Measurements from ENCODE around the gene RAVER2. TPM values are rescaled to one million over a fixed set of nuclear protein-coding genes. Genes with fewer than 3 reads are reported as not detected.

RAVER2 gene
- total and polyA plus RNA-seq, 2 of the 13 experiments (the other 11 are each of a cell fraction or from before 2014, with no cell fraction given) = 11.4 to 15.4 TPM

DNA sequence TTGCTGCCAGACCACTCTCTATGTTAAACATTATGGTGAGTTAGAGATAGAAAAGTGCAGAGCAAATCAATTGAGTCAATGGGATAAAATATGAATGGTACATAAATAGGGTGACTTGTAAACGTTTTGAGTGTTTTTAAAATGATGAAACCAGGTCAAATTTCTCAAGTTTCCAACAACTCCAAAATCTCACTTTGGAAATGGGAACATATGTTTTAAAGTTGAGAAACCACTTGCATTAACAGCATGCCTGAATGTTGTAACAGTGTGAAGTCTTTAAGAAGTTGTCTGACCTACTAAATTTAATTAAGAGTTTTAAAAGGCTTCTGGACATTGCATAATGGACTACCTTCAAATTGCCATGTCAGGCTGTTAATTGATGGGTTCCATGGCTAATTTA, 33.6 kb upstream of the RAVER2 start:
- Histone ChIP-seq H3K79me2 (ENCODE audit: insufficient read depth, low read length) (no peaks in the 10 kb centered on the region), H3K4me3 (replicated peaks in 1 of 3; ENCODE audit: insufficient read depth in 1 of 3, low read depth in 2 of 3, low read length in 3 of 3) (no peak overlapping the region), H3K9ac (ENCODE audit: insufficient read depth, low read depth, low read length) (no peak overlapping the region), H4K20me1 (ENCODE audit: insufficient read depth, low read length) (no peaks in the 10 kb centered on the region), H3K4me1 (ENCODE audit: insufficient read depth, low read length) (no peaks in the 10 kb centered on the region), H3K9me3 (ENCODE audit: low read length) (no peaks in the 10 kb centered on the region), H3K36me3 (replicated peaks in 1 of 2; ENCODE audit: control insufficient read depth in 1 of 2, insufficient read depth in 2 of 2, low read length in 2 of 2) (no peaks in the 10 kb centered on the region), H3K27me3 (ENCODE audit: control insufficient read depth in 1 of 2, insufficient read depth in 2 of 2, low read length in 2 of 2) (peaks cover 0 to 6% of the 10 kb centered on the region in 2 experiments; a peak in 1 of 5 replicates), H3K27ac (ENCODE audit: extremely low read length, insufficient read depth, low read length) (no peak overlapping the region), H3K4me2 (ENCODE audit: low read depth, low read length) (no peak overlapping the region), H2AFZ (ENCODE audit: low read length) (no peak overlapping the region)
- FAIRE-seq = no peak
- in situ Hi-C loops (cut with HindIII; ENCODE audit: extremely low pct_ligation_motif_present, low pct_unique_long_range_greater_than_20kb) = no loop called here
- ATAC-seq = no peak
- DNase-seq (ENCODE audit: low spot score) = no peak
- POLR2A ChIA-PET = no interaction called here
- 3% methylated on average over 1 of the region's 1 CpG for WGBS (ENCODE audit: low lambda C conversion rate)
- BruUV-seq (replicated peaks) = no TSS peak
- intact Hi-C loops (cut with micrococcal nuclease; ENCODE audit: unreplicated experiment) = no loop called here
- CTCF ChIA-PET (ENCODE audit: low intra/inter-chr PET ratio, low total read pairs) = no interaction called here
- TF ChIP-seq POLR2A (IDR thresholded peaks at IDR 0.05; ENCODE audit: insufficient read depth in 1 of 2, low read depth in 2 of 2, low read length in 2 of 2) (no peak), RXRA (CRISPR knock-in tag; IDR thresholded peaks at IDR 0.05) (no peak), RBM22 (optimal IDR thresholded peaks at IDR 0.05; ENCODE audit: low read length) (no peak), GZF1 (CRISPR knock-in tag; IDR thresholded peaks at IDR 0.05) (no peak), RFXAP (CRISPR knock-in tag; IDR thresholded peaks at IDR 0.05; ENCODE audit: borderline replicate concordance) (no peak), NFATC3 (CRISPR knock-in tag; IDR thresholded peaks at IDR 0.05) (no peak), ZNF230 (CRISPR knock-in tag; IDR thresholded peaks at IDR 0.05) (no peak), POGZ (CRISPR knock-in tag; IDR thresholded peaks at IDR 0.05) (no peak), MED13 (CRISPR knock-in tag; IDR thresholded peaks at IDR 0.05) (no peak), PCBP1 (IDR thresholded peaks at IDR 0.05; ENCODE audit: borderline replicate concordance, low read depth, low read length) (no peak), TOE1 (CRISPR knock-in tag; IDR thresholded peaks at IDR 0.05) (no peak), ATF7-NPFF (CRISPR knock-in tag; IDR thresholded peaks at IDR 0.05; ENCODE audit: low read depth) (no peak), HDAC1 (CRISPR knock-in tag; IDR thresholded peaks at IDR 0.05) (no peak), ZNF775 (CRISPR knock-in tag; IDR thresholded peaks at IDR 0.05; ENCODE audit: borderline replicate concordance) (no peak), ZNF558 (CRISPR knock-in tag; IDR thresholded peaks at IDR 0.05; ENCODE audit: borderline replicate concordance) (no peak), ZNF160 (CRISPR knock-in tag; IDR thresholded peaks at IDR 0.05) (no peak)
- TF ChIP-seq, protein P1, sequence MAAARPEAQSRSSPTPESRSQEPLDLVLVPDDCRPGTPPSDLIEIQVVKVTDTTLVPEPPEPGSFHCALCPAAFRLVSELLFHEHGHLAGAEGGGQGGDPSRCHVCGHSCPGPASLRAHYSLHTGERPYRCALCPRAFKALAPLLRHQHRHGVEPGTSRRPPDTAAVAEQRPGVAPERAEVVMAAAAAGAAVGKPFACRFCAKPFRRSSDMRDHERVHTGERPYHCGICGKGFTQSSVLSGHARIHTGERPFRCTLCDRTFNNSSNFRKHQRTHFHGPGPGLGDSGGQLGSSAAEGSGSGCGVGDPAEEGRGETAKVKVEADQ (CRISPR knock-in tag; IDR thresholded peaks at IDR 0.05; ENCODE audit: borderline replicate concordance) = no peak
- TF ChIP-seq, protein P2, sequence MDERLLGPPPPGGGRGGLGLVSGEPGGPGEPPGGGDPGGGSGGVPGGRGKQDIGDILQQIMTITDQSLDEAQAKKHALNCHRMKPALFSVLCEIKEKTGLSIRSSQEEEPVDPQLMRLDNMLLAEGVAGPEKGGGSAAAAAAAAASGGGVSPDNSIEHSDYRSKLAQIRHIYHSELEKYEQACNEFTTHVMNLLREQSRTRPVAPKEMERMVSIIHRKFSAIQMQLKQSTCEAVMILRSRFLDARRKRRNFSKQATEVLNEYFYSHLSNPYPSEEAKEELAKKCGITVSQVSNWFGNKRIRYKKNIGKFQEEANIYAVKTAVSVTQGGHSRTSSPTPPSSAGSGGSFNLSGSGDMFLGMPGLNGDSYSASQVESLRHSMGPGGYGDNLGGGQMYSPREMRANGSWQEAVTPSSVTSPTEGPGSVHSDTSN (CRISPR knock-in tag; IDR thresholded peaks at IDR 0.05) = no peak
- TF ChIP-seq, protein P3, sequence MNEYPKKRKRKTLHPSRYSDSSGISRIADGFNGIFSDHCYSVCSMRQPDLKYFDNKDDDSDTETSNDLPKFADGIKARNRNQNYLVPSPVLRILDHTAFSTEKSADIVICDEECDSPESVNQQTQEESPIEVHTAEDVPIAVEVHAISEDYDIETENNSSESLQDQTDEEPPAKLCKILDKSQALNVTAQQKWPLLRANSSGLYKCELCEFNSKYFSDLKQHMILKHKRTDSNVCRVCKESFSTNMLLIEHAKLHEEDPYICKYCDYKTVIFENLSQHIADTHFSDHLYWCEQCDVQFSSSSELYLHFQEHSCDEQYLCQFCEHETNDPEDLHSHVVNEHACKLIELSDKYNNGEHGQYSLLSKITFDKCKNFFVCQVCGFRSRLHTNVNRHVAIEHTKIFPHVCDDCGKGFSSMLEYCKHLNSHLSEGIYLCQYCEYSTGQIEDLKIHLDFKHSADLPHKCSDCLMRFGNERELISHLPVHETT (CRISPR knock-in tag; conservative IDR thresholded peaks at IDR 0.05) = no peak
